HEK293 (cell line): Measurements from ENCODE around the gene PDE6B.

ENCODE experiments used
- CTCF ChIA-PET: fragments of 350-600 bp; formaldehyde crosslinking; extraction: SDS; loops from one replicate; lab custom pipeline; 2021; ENCODE audit warnings: antibody characterized with exemption; lab: Yijun Ruan, JAX
- POLR2A ChIA-PET: fragments of 300-600 bp; formaldehyde crosslinking; extraction: SDS; loops from one replicate; lab custom pipeline; 2020; ENCODE audit warnings: antibody characterized with exemption, inconsistent platforms; lab: Yijun Ruan, JAX
- H3K27ac ChIP-seq: fragments of 200-500 bp; sonication (Bioruptor generic); 2 replicates; pipeline ENCODE4 v1.5.1; 2014; ENCODE audit warnings: low read depth, low read length, control low read depth, inconsistent platforms; ENCODE audit errors: extremely low read depth
- H3K36me3 ChIP-seq, 2 experiments: fragments of 200-500 bp in 1 of 2; sonication (Bioruptor generic) in 1 of 2; 1 replicate in 1 of 2; 2 replicates in 1 of 2; pipeline ENCODE4 v1.5.1; 2014 to 2017; ENCODE audit warnings: inconsistent platforms in 2 of 2, low read length in 2 of 2; ENCODE audit not compliant: control insufficient read depth in 2 of 2, insufficient read depth in 1 of 2
- H3K4me1 ChIP-seq: fragments of 200-500 bp; sonication (Bioruptor generic); 2 replicates; pipeline ENCODE4 v1.5.1; 2014; ENCODE audit warnings: mild to moderate bottlenecking, low read length, inconsistent platforms; ENCODE audit not compliant: control insufficient read depth, insufficient read depth
- H3K4me3 ChIP-seq: 2 replicates; pipeline ENCODE4 v1.5.1; 2011; ENCODE audit warnings: low read depth, mild to moderate bottlenecking, control low read depth, low read length, moderate library complexity
- H3K9me3 ChIP-seq: fragments of 200-500 bp; sonication (Bioruptor generic); 2 replicates; pipeline ENCODE4 v1.5.1; 2014; ENCODE audit warnings: low read depth, low read length, inconsistent platforms; ENCODE audit not compliant: control insufficient read depth, insufficient read depth
- GFI1B ChIP-seq: fragments of 450-650 bp; formaldehyde crosslinking; IDR thresholded peaks from 2 replicates; pipeline ENCODE4 v1.5.1; 2016; ENCODE audit warnings: missing biosample characterization, missing genetic modification characterization
- KLF7 ChIP-seq: fragments of 450-650 bp; formaldehyde crosslinking; IDR thresholded peaks from 2 replicates; pipeline ENCODE4 v1.5.1; 2016; ENCODE audit warnings: missing biosample characterization, missing genetic modification characterization, borderline replicate concordance
- PRDM4 ChIP-seq: fragments of 450-650 bp; formaldehyde crosslinking; IDR thresholded peaks from 2 replicates; pipeline ENCODE4 v1.5.1; 2017; ENCODE audit warnings: missing biosample characterization, missing genetic modification characterization
- SCRT1 ChIP-seq: fragments of 450-650 bp; formaldehyde crosslinking; IDR thresholded peaks from 2 replicates; pipeline ENCODE4 v1.5.1; 2016; ENCODE audit warnings: missing biosample characterization, missing genetic modification characterization, borderline replicate concordance
- YY1 ChIP-seq: fragments of 450-650 bp; formaldehyde crosslinking; IDR thresholded peaks from 2 replicates; pipeline ENCODE4 v1.5.1; 2018; ENCODE audit warnings: missing biosample characterization, missing genetic modification characterization
- ZBTB11 ChIP-seq: fragments of 450-650 bp; formaldehyde crosslinking; conservative IDR thresholded peaks from 2 replicates; pipeline ENCODE4 v1.5.1; 2016; ENCODE audit warnings: low read depth, missing biosample characterization, missing genetic modification characterization
- ZBTB17 ChIP-seq: fragments of 450-650 bp; formaldehyde crosslinking; IDR thresholded peaks from 2 replicates; pipeline ENCODE4 v1.5.1; 2016; ENCODE audit warnings: missing biosample characterization, missing genetic modification characterization
- ZBTB8A ChIP-seq: fragments of 450-650 bp; formaldehyde crosslinking; IDR thresholded peaks from 2 replicates; pipeline ENCODE4 v1.5.1; 2016; ENCODE audit warnings: missing biosample characterization, missing genetic modification characterization
- ZFP69B ChIP-seq: fragments of 450-650 bp; formaldehyde crosslinking; IDR thresholded peaks from 2 replicates; pipeline ENCODE4 v1.5.1; 2016; ENCODE audit warnings: missing biosample characterization, missing genetic modification characterization
- ZIC2 ChIP-seq: fragments of 450-650 bp; formaldehyde crosslinking; IDR thresholded peaks from 2 replicates; pipeline ENCODE4 v1.5.1; 2016; ENCODE audit warnings: missing biosample characterization, missing genetic modification characterization
- ZNF114 ChIP-seq: fragments of 450-650 bp; formaldehyde crosslinking; IDR thresholded peaks from 2 replicates; pipeline ENCODE4 v1.5.0; 2017; ENCODE audit warnings: missing biosample characterization, missing genetic modification characterization
- ZNF169 ChIP-seq: fragments of 450-650 bp; formaldehyde crosslinking; IDR thresholded peaks from 2 replicates; pipeline ENCODE4 v1.5.1; 2016; ENCODE audit warnings: missing biosample characterization, missing genetic modification characterization
- ZNF433 ChIP-seq: fragments of 450-650 bp; formaldehyde crosslinking; IDR thresholded peaks from 2 replicates; pipeline ENCODE4 v1.5.1; 2016; ENCODE audit warnings: missing biosample characterization, missing genetic modification characterization, low read depth
- ZNF449 ChIP-seq: fragments of 450-650 bp; formaldehyde crosslinking; IDR thresholded peaks from 2 replicates; pipeline ENCODE4 v1.5.1; 2017; ENCODE audit warnings: missing biosample characterization, mild to moderate bottlenecking, missing genetic modification characterization, moderate library complexity
- ZNF639 ChIP-seq: fragments of 450-650 bp; formaldehyde crosslinking; IDR thresholded peaks from 2 replicates; pipeline ENCODE4 v1.5.1; 2016; ENCODE audit warnings: missing biosample characterization, missing genetic modification characterization
- ZNF654 ChIP-seq: fragments of 450-650 bp; formaldehyde crosslinking; IDR thresholded peaks from 2 replicates; pipeline ENCODE4 v1.5.1; 2016; ENCODE audit warnings: low read depth, missing biosample characterization, missing genetic modification characterization
- ZNF785 ChIP-seq: fragments of 450-650 bp; formaldehyde crosslinking; IDR thresholded peaks from 2 replicates; pipeline ENCODE4 v1.5.1; 2016; ENCODE audit warnings: missing biosample characterization, missing genetic modification characterization
- ZSCAN4 ChIP-seq: fragments of 450-650 bp; formaldehyde crosslinking; IDR thresholded peaks from 2 replicates; pipeline ENCODE4 v1.5.1; 2017; ENCODE audit warnings: missing biosample characterization, missing genetic modification characterization
- ZXDB ChIP-seq: fragments of 450-650 bp; formaldehyde crosslinking; IDR thresholded peaks from 2 replicates; pipeline ENCODE4 v1.5.1; 2016; ENCODE audit warnings: missing biosample characterization, missing genetic modification characterization
- TF ChIP-seq, protein P1 (sequence below): fragments of 450-650 bp; IDR thresholded peaks from 2 replicates; pipeline ENCODE4 v1.5.1; 2018; ENCODE audit warnings: missing biosample characterization, mild to moderate bottlenecking, missing genetic modification characterization

The PDE6B gene

GRCh38 chr4:629636-629914 is 4.2 kb downstream of the PDE6B start (continued):
- no peak for TF ChIP-seq ZNF785 (tag by site-specific recombination)
- no peak for TF ChIP-seq KLF7 (tag by site-specific recombination)
- no peak for TF ChIP-seq ZSCAN4 (tag by site-specific recombination)
- no peak for TF ChIP-seq ZBTB17
- no peak for TF ChIP-seq GFI1B (tag by site-specific recombination)
- TF ChIP-seq SCRT1 (tag by site-specific recombination) = no peak
- no peak for TF ChIP-seq ZFP69B (tag by site-specific recombination)
- no peak for TF ChIP-seq YY1 (tag by site-specific recombination)
- TF ChIP-seq ZNF433 (tag by site-specific recombination) = no peak
- TF ChIP-seq ZNF114 = no peak
- TF ChIP-seq, all 188 proteins: peak for 0

GRCh38 chr4:629915-630641 is 4.7 kb downstream of the PDE6B start:
- TF ChIP-seq PRDM4 (tag by site-specific recombination) (no peak), ZNF654 (tag by site-specific recombination) (no peak), ZIC2 (tag by site-specific recombination) (0 out of 2 replicates have a peak, but pooled peaks have one; percentile 23)
- Histone ChIP-seq H3K36me3 (no peaks in the 10 kb centered on the region), H3K4me1 (no peaks in the 10 kb centered on the region), H3K27ac (no peak overlapping the region), H3K4me3 (no peak overlapping the region), H3K9me3 (no peaks in the 10 kb centered on the region)
- POLR2A ChIA-PET = no interaction called here
- CTCF ChIA-PET = no interaction called here

GRCh38 chr4:630656-631055 is 5.3 kb downstream of the PDE6B start:
- Histone ChIP-seq H3K4me1 (no peaks in the 10 kb centered on the region), H3K9me3 (no peaks in the 10 kb centered on the region), H3K27ac (no peak overlapping the region), H3K4me3 (no peak overlapping the region), H3K36me3 (no peaks in the 10 kb centered on the region)
- ChIA-PET POLR2A (no interaction called here), CTCF (no interaction called here)
- TF ChIP-seq ZNF169 (tag by site-specific recombination) = no peak
- no peak for TF ChIP-seq ZXDB (tag by site-specific recombination)
- TF ChIP-seq, protein P1, sequence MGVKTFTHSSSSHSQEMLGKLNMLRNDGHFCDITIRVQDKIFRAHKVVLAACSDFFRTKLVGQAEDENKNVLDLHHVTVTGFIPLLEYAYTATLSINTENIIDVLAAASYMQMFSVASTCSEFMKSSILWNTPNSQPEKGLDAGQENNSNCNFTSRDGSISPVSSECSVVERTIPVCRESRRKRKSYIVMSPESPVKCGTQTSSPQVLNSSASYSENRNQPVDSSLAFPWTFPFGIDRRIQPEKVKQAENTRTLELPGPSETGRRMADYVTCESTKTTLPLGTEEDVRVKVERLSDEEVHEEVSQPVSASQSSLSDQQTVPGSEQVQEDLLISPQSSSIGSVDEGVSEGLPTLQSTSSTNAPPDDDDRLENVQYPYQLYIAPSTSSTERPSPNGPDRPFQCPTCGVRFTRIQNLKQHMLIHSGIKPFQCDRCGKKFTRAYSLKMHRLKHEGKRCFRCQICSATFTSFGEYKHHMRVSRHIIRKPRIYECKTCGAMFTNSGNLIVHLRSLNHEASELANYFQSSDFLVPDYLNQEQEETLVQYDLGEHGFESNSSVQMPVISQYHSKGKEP (tag by site-specific recombination) = no peak
- no peak for TF ChIP-seq ZBTB8A
- no peak for TF ChIP-seq ZNF639
- no peak for TF ChIP-seq ZNF449 (tag by site-specific recombination)
- no peak for TF ChIP-seq ZBTB11 (tag by site-specific recombination)
